PFSK-1 (cell line): ENCODE data around the gene KCNJ9.

Experiments used
- FOXP2 ChIP-seq: optimal IDR thresholded peaks from 2 replicates; pipeline ENCODE3; 2011; ENCODE audit warnings: borderline replicate concordance, control low read depth, inconsistent platforms; ENCODE audit not compliant: insufficient read depth; ENCODE audit errors: extremely low read length, extremely low read depth
- POLR2AphosphoS5 ChIP-seq: IDR thresholded peaks from 2 replicates; pipeline ENCODE4 v1.6.1; 2012; ENCODE audit warnings: low read depth, mild to moderate bottlenecking, control low read depth, low read length, moderate library complexity
- SIN3A ChIP-seq: IDR thresholded peaks from 2 replicates; pipeline ENCODE4 v1.6.1; 2012; ENCODE audit warnings: mild to moderate bottlenecking, low read length, moderate library complexity, borderline replicate concordance; ENCODE audit not compliant: insufficient read depth
- TAF1 ChIP-seq: IDR thresholded peaks from 2 replicates; pipeline ENCODE4 v1.6.1; 2012; ENCODE audit warnings: low read length, control low read depth, borderline replicate concordance; ENCODE audit not compliant: insufficient read depth
- TF ChIP-seq, protein P1 (sequence below), 2 experiments: IDR thresholded peaks; 2 replicates each; pipeline versions ENCODE4 v1.6.1 to v1.8.0; 2011 to 2012; ENCODE audit warnings: low read depth in 2 of 2, low read length in 2 of 2, control low read depth in 1 of 2, inconsistent platforms in 1 of 2, mild to moderate bottlenecking in 1 of 2, moderate library complexity in 1 of 2; ENCODE audit not compliant: insufficient read depth in 1 of 2

Gene KCNJ9

GRCh38 chr1:160094806-160095205, 13.5 kb downstream of the KCNJ9 start:
- no peak for TF ChIP-seq POLR2AphosphoS5
- TF ChIP-seq FOXP2, result no peak
- no peak for TF ChIP-seq TAF1
- TF ChIP-seq, protein P1, sequence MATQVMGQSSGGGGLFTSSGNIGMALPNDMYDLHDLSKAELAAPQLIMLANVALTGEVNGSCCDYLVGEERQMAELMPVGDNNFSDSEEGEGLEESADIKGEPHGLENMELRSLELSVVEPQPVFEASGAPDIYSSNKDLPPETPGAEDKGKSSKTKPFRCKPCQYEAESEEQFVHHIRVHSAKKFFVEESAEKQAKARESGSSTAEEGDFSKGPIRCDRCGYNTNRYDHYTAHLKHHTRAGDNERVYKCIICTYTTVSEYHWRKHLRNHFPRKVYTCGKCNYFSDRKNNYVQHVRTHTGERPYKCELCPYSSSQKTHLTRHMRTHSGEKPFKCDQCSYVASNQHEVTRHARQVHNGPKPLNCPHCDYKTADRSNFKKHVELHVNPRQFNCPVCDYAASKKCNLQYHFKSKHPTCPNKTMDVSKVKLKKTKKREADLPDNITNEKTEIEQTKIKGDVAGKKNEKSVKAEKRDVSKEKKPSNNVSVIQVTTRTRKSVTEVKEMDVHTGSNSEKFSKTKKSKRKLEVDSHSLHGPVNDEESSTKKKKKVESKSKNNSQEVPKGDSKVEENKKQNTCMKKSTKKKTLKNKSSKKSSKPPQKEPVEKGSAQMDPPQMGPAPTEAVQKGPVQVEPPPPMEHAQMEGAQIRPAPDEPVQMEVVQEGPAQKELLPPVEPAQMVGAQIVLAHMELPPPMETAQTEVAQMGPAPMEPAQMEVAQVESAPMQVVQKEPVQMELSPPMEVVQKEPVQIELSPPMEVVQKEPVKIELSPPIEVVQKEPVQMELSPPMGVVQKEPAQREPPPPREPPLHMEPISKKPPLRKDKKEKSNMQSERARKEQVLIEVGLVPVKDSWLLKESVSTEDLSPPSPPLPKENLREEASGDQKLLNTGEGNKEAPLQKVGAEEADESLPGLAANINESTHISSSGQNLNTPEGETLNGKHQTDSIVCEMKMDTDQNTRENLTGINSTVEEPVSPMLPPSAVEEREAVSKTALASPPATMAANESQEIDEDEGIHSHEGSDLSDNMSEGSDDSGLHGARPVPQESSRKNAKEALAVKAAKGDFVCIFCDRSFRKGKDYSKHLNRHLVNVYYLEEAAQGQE (IDR thresholded peaks at IDR 0.05; ENCODE audit: insufficient read depth in 1 of 2, low read depth in 2 of 2, low read length in 2 of 2), result no peak
- TF ChIP-seq SIN3A, result no peak

DNA sequence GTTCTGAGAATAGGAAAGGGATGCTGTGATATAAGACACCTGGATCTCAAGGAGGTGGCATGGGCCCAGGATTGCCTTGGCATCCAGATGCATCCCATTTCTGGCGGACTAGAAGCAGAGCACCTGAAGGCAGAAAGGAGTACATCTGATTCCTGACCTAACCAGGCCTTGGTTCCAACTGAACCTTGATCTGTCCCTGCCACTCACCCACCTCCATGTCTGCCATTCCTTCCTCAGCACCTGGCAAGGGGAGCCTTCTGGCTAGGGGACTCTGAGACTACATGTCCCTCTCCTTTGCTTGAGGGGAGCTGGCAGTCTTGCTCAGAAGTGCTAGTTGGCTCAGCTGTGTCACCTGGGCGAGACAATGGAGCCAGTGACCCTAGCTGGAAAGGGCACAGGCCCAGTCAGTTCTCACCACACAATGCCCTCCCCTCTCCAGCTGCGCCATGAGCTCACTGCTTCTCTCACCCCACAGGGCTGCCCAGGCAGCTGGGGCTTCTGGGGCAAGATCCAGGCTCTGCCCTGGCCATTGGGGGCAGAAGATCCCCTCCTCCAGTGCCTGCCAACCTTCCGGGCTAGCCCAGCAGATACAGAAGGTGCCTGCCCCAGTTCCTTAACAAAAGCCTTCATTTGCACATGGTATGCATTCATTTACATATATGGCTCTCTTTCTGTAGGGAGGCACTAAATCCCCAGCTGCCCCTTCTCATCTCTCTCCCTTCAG, 14.2 kb downstream of the KCNJ9 start:
- TF ChIP-seq, protein P1 (IDR thresholded peaks at IDR 0.05; ENCODE audit: insufficient read depth in 1 of 2, low read depth in 2 of 2, low read length in 2 of 2), result no peak
- TF ChIP-seq POLR2AphosphoS5, result no peak
- TF ChIP-seq FOXP2, result no peak
- TF ChIP-seq TAF1, result no peak
- TF ChIP-seq SIN3A, result no peak

DNA sequence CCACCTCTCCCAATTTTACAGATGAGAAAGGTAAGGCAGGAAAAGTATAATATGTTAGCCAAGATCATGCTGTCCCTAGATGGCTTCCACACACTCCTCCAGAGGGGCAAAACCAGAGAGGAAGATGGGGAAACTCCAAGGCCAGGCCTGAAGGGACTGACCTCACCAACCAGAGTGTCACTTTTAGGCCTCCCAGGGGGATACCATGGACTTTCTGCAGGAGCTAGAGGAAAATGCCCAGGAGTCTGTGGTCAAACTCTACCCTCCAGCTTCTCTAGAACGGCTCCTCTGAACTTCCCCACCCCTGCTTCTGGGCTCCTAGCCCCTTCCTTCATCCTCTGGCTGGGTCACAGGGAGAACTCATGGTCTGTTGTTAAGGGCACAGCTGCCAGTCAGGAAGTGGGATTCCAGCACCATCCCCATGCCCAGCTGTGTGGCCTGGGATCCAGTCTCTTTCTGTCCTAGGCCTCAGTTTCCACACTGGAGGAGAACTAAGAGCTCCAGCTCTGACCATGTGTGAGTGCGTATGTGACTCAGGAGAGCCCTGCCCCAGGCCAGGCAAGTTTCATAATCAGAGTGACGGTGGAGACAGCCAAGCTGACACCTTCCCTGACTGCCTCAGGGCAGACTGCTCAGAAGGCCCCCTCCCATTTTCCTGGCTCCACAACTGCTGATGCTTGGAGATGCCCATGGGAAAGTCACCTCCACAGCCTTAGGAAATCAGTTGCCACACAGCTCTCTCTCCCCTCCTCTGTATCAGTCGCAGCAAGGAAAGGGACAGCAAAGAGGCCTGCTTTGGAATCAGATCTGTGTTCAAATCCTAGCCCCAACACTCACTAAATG, 15.2 kb downstream of the KCNJ9 start:
- no peak for TF ChIP-seq SIN3A
- TF ChIP-seq, protein P1 (IDR thresholded peaks at IDR 0.05; ENCODE audit: insufficient read depth in 1 of 2, low read depth in 2 of 2, low read length in 2 of 2), result no peak
- TF ChIP-seq TAF1, result no peak
- TF ChIP-seq FOXP2, result no peak
- no peak for TF ChIP-seq POLR2AphosphoS5

GRCh38 chr1:160097151-160097910, 16.0 kb downstream of the KCNJ9 start:
- TF ChIP-seq FOXP2, result no peak
